HepG2 (cell line): Measurements from ENCODE around the gene MYO1B. TPM values are rescaled to one million over a fixed set of nuclear protein-coding genes. Genes with fewer than 3 reads are reported as not detected.

Source experiments
- CEBPG ChIP-seq: IDR thresholded peaks from 2 replicates; pipeline ENCODE4 v1.6.1; 2016
- DPF2 ChIP-seq: sonication (generic); formaldehyde crosslinking; IDR thresholded peaks from 2 replicates; pipeline ENCODE4 v1.4.0; 2020; ENCODE audit warnings: mild to moderate bottlenecking, low read depth, missing genetic modification reagents, borderline replicate concordance
- EP300 ChIP-seq, 3 experiments: sonication (generic) in 1 of 3; formaldehyde crosslinking in 1 of 3; IDR thresholded peaks; 2 replicates each; pipeline versions ENCODE4 v1.5.1 to v1.6.1; 2011 to 2020; ENCODE audit warnings: low read depth in 2 of 3, low read length in 2 of 3, borderline replicate concordance in 1 of 3, improper control_type of control experiment in 1 of 3, mild to moderate bottlenecking in 1 of 3, missing genetic modification reagents in 1 of 3, moderate library complexity in 1 of 3
- FOXP1 ChIP-seq, 2 experiments: fragments of 450-650 bp in 1 of 2; IDR thresholded peaks; 2 replicates each; pipeline ENCODE4 v1.6.1; 2017 to 2018; ENCODE audit warnings: antibody characterized with exemption in 1 of 2
- IRF2 ChIP-seq: IDR thresholded peaks from 2 replicates; pipeline ENCODE4 v1.6.1; 2018; ENCODE audit warnings: missing genetic modification reagents, missing compliant biosample characterization
- JARID2 ChIP-seq: sonication (generic); formaldehyde crosslinking; IDR thresholded peaks from 2 replicates; pipeline ENCODE4 v1.8.1; 2023; ENCODE audit warnings: missing genetic modification reagents, inconsistent platforms; ENCODE audit not compliant: insufficient replicate concordance
- KDM3A ChIP-seq: IDR thresholded peaks from 2 replicates; pipeline ENCODE4 v1.6.1; 2018; ENCODE audit warnings: low read depth, missing compliant biosample characterization
- KDM4B ChIP-seq: sonication (generic); formaldehyde crosslinking; IDR thresholded peaks from 2 replicates; pipeline ENCODE4 v1.4.0; 2020; ENCODE audit warnings: missing genetic modification reagents
- MIER2 ChIP-seq: IDR thresholded peaks from 2 replicates; pipeline ENCODE4 v1.6.1; 2016; ENCODE audit warnings: missing biosample characterization, missing genetic modification reagents
- MIER3 ChIP-seq: IDR thresholded peaks from 2 replicates; pipeline ENCODE4 v1.6.1; 2016; ENCODE audit warnings: missing compliant biosample characterization, borderline replicate concordance
- MXD1 ChIP-seq: sonication (generic); formaldehyde crosslinking; IDR thresholded peaks from 2 replicates; pipeline ENCODE4 v1.4.0; 2020; ENCODE audit warnings: mild to moderate bottlenecking, missing genetic modification reagents
- NFYB ChIP-seq: sonication (generic); formaldehyde crosslinking; IDR thresholded peaks from 2 replicates; pipeline ENCODE4 v1.4.0; 2020; ENCODE audit warnings: missing genetic modification reagents
- NR2F2 ChIP-seq: IDR thresholded peaks from 2 replicates; pipeline ENCODE4 v1.6.1; 2012; ENCODE audit warnings: low read depth, inconsistent platforms, borderline replicate concordance
- NR2F6 ChIP-seq, 2 experiments: IDR thresholded peaks; 2 replicates each; pipeline ENCODE4 v1.6.1; 2016; ENCODE audit warnings: antibody characterized with exemption in 1 of 2, mild to moderate bottlenecking in 1 of 2
- PHF8 ChIP-seq: sonication (generic); formaldehyde crosslinking; IDR thresholded peaks from 2 replicates; pipeline ENCODE4 v1.5.0; 2020; ENCODE audit warnings: missing genetic modification reagents
- POLR2G ChIP-seq: fragments of 200-400 bp; formaldehyde crosslinking; IDR thresholded peaks from 2 replicates; pipeline ENCODE4 v1.6.1; 2018; ENCODE audit warnings: mild to moderate bottlenecking, low read depth, low read length, moderate library complexity
- SIN3B ChIP-seq: fragments of 150-350 bp; IDR thresholded peaks from 2 replicates; pipeline ENCODE4 v1.6.1; 2014; ENCODE audit warnings: low read length
- SMAD3 ChIP-seq: sonication (generic); formaldehyde crosslinking; IDR thresholded peaks from 2 replicates; pipeline ENCODE4 v1.4.0; 2020; ENCODE audit warnings: missing genetic modification reagents
- SMARCC2 ChIP-seq: fragments of 450-650 bp; IDR thresholded peaks from 2 replicates; pipeline ENCODE4 v1.6.1; 2017; ENCODE audit warnings: antibody characterized with exemption, mild to moderate bottlenecking
- TCF12 ChIP-seq, 2 experiments: fragments of 450-650 bp in 1 of 2; sonication (generic) in 1 of 2; formaldehyde crosslinking in 1 of 2; IDR thresholded peaks; 2 replicates each; pipeline versions ENCODE4 v1.6.1 to v1.8.0; 2017 to 2022; ENCODE audit warnings: antibody characterized with exemption in 1 of 2, mild to moderate bottlenecking in 1 of 2, missing genetic modification reagents in 1 of 2, moderate library complexity in 1 of 2
- TFE3 ChIP-seq: IDR thresholded peaks from 2 replicates; pipeline ENCODE4 v1.6.1; 2016
- ZMYM4 ChIP-seq: sonication (generic); formaldehyde crosslinking; IDR thresholded peaks from 2 replicates; pipeline ENCODE4 v1.8.1; 2023; ENCODE audit warnings: mild to moderate bottlenecking, missing genetic modification reagents
- ZNF335 ChIP-seq: sonication (generic); formaldehyde crosslinking; IDR thresholded peaks from 2 replicates; pipeline ENCODE4 v1.4.0; 2020; ENCODE audit warnings: missing genetic modification reagents
- ZNF33B ChIP-seq: sonication (generic); formaldehyde crosslinking; IDR thresholded peaks from 2 replicates; pipeline ENCODE4 v1.5.1; 2020; ENCODE audit warnings: mild to moderate bottlenecking, missing genetic modification reagents
- ZNF441 ChIP-seq: sonication (generic); formaldehyde crosslinking; IDR thresholded peaks from 2 replicates; pipeline ENCODE4 v1.7.0; 2021; ENCODE audit warnings: missing genetic modification reagents, borderline replicate concordance
- ZNF644 ChIP-seq: IDR thresholded peaks from 2 replicates; pipeline ENCODE4 v1.6.1; 2016; ENCODE audit warnings: low read depth
- ZNF75D ChIP-seq: sonication (generic); formaldehyde crosslinking; IDR thresholded peaks from 2 replicates; pipeline ENCODE4 v1.8.1; 2023; ENCODE audit warnings: missing genetic modification reagents, mild to moderate bottlenecking, borderline replicate concordance
- ZNF782 ChIP-seq: sonication (generic); formaldehyde crosslinking; IDR thresholded peaks from 2 replicates; pipeline ENCODE4 v1.4.0; 2020; ENCODE audit warnings: missing genetic modification reagents, mild to moderate bottlenecking, borderline replicate concordance
- ZNF792 ChIP-seq: IDR thresholded peaks from 2 replicates; pipeline ENCODE4 v1.6.1; 2016
- ZNF816 ChIP-seq: sonication (generic); formaldehyde crosslinking; IDR thresholded peaks from 2 replicates; pipeline ENCODE4 v1.8.0; 2022; ENCODE audit warnings: missing genetic modification reagents, mild to moderate bottlenecking, borderline replicate concordance
- polyA plus RNA-seq, 8 experiments: library from polyadenylated mRNA; depleted of rRNA in 3 of 8; stranded (reverse) in 7 of 8; unstranded in 1 of 8; fragments of >200 nt; fragmentation: Illumina TruSeq in 4 of 8; extraction: Trizol in 4 of 8; gene quantifications; 2 replicates each; pipeline versions ENCODE4 v1.2.1 to v1.2.3, GENCODE V29; 2011 to 2016; ENCODE audit warnings: low read depth in 4 of 8, missing spikeins in 1 of 8, mixed read lengths in 1 of 8; ENCODE audit not compliant: insufficient read depth in 1 of 8
- total RNA-seq, 5 experiments: library from RNA; depleted of rRNA; stranded (reverse); fragments of >200 nt; fragmentation: Illumina TruSeq; extraction: Trizol; gene quantifications; 2 replicates each; pipeline ENCODE4 v1.2.3, GENCODE V29; 2016; ENCODE audit warnings: low read depth in 1 of 5
- TF ChIP-seq, protein P1 (sequence below): IDR thresholded peaks from 2 replicates; pipeline ENCODE4 v1.6.1; 2018; ENCODE audit warnings: missing genetic modification reagents, mild to moderate bottlenecking, missing compliant biosample characterization

The MYO1B gene
- total and polyA plus RNA-seq, 2 of the 13 experiments (the other 11 are each of a cell fraction or from before 2014, with no cell fraction given), result 36.9 to 89.8 TPM

GRCh38 chr2:191382801-191383200 is 137.6 kb downstream of the MYO1B start (continued):
- TF ChIP-seq, protein P1, sequence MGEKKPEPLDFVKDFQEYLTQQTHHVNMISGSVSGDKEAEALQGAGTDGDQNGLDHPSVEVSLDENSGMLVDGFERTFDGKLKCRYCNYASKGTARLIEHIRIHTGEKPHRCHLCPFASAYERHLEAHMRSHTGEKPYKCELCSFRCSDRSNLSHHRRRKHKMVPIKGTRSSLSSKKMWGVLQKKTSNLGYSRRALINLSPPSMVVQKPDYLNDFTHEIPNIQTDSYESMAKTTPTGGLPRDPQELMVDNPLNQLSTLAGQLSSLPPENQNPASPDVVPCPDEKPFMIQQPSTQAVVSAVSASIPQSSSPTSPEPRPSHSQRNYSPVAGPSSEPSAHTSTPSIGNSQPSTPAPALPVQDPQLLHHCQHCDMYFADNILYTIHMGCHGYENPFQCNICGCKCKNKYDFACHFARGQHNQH (CRISPR knock-in tag), result peak; percentile 71; the same call in 1 of the 2 replicates
- TF ChIP-seq ZNF816 (CRISPR knock-in tag) (no peak), NR2F6 (IDR thresholded peaks at IDR 0.05) (peak; percentile 70; the same call in 1 of the 2 replicates), NR2F6 (CRISPR knock-in tag; IDR thresholded peaks at IDR 0.05) (peak; percentile 78), ZMYM4 (CRISPR knock-in tag) (peak; percentile 57; the same call in 1 of the 2 replicates), SMARCC2 (no peak), ZNF792 (CRISPR knock-in tag) (0 out of 2 replicates have a peak, but pooled peaks have one; percentile 45), JARID2 (CRISPR knock-in tag) (peak; percentile 59), ZNF644 (CRISPR knock-in tag) (peak; percentile 60; the same call in 1 of the 2 replicates), ZNF335 (CRISPR knock-in tag) (no peak), DPF2 (peak; percentile 62), NR2F2 (peak; percentile 69; the same call in 1 of the 2 replicates), FOXP1 (IDR thresholded peaks at IDR 0.05) (no peak), FOXP1 (CRISPR knock-in tag; IDR thresholded peaks at IDR 0.05) (peak; percentile 93), EP300 (IDR thresholded peaks at IDR 0.05; ENCODE audit: low read depth in 2 of 2, low read length in 2 of 2) (peak in 1 of 2 experiments; percentile 83; a peak in 2 of 4 replicates), EP300 (CRISPR knock-in tag; IDR thresholded peaks at IDR 0.05; ENCODE audit: borderline replicate concordance) (no peak), KDM4B (CRISPR knock-in tag) (0 out of 2 replicates have a peak, but pooled peaks have one; percentile 60), TCF12 (IDR thresholded peaks at IDR 0.05) (no peak), TCF12 (CRISPR knock-in tag; IDR thresholded peaks at IDR 0.05) (no peak), TFE3 (CRISPR knock-in tag) (peak; percentile 40; the same call in 1 of the 2 replicates), IRF2 (CRISPR knock-in tag) (peak; percentile 92), ZNF75D (CRISPR knock-in tag) (no peak), MXD1 (CRISPR knock-in tag) (no peak), PHF8 (CRISPR knock-in tag) (no peak), MIER2 (CRISPR knock-in tag) (no peak), MIER3 (peak; percentile 88; the same call in 1 of the 2 replicates), ZNF441 (CRISPR knock-in tag) (peak; percentile 85; the same call in 1 of the 2 replicates), ZNF33B (CRISPR knock-in tag) (no peak), ZNF782 (CRISPR knock-in tag) (no peak), SMAD3 (peak; percentile 81), KDM3A (CRISPR knock-in tag) (peak; percentile 71; the same call in 1 of the 2 replicates), CEBPG (peak; percentile 69), POLR2G (no peak), NFYB (CRISPR knock-in tag) (no peak), SIN3B (no peak)
